GM23338 (cell line): ENCODE results near the gene DENND5B.

ENCODE experiments used
- CREB1 ChIP-seq: fragments of 250-450 bp; sonication (Bioruptor Pico); IDR thresholded peaks from 2 replicates; pipeline ENCODE4 v1.5.0; 2020; ENCODE audit warnings: low read depth, mild to moderate bottlenecking, moderate library complexity
- CTCF ChIP-seq, 2 experiments: fragments of 200-600 bp in 1 of 2; sonication (generic) in 1 of 2; conservative IDR thresholded peaks; 2 replicates each; pipeline versions ENCODE4 v1.5.1 to v1.6.1; 2016 to 2017; ENCODE audit warnings: antibody characterized with exemption in 2 of 2, low read depth in 2 of 2, mild to moderate bottlenecking in 2 of 2, moderate library complexity in 1 of 2
- ETS1 ChIP-seq: IDR thresholded peaks from 2 replicates; pipeline ENCODE4 v1.6.1; 2016; ENCODE audit warnings: antibody characterized with exemption
- EZH2 ChIP-seq: fragments of 200-600 bp; sonication (generic); IDR thresholded peaks from one replicate; pipeline ENCODE4 v1.8.0; 2017; ENCODE audit warnings: antibody characterized with exemption, mild to moderate bottlenecking, low read depth; ENCODE audit not compliant: unreplicated experiment
- EZH2phosphoT487 ChIP-seq: fragments of 200-600 bp; sonication (generic); IDR thresholded peaks from one replicate; pipeline ENCODE4 v1.8.1; 2018; ENCODE audit warnings: antibody characterized with exemption; ENCODE audit not compliant: unreplicated experiment
- JUNB ChIP-seq: IDR thresholded peaks from one replicate; pipeline ENCODE4 v1.6.1; 2016; ENCODE audit warnings: antibody characterized with exemption; ENCODE audit not compliant: unreplicated experiment
- NANOG ChIP-seq: IDR thresholded peaks from 2 replicates; pipeline ENCODE4 v1.6.1; 2016; ENCODE audit warnings: antibody characterized with exemption, borderline replicate concordance
- POLR2AphosphoS5 ChIP-seq: IDR thresholded peaks from 2 replicates; pipeline ENCODE4 v1.6.1; 2016; ENCODE audit warnings: antibody characterized with exemption, low read depth
- STAT1 ChIP-seq: IDR thresholded peaks from one replicate; pipeline ENCODE4 v1.6.1; 2016; ENCODE audit warnings: antibody characterized with exemption; ENCODE audit not compliant: unreplicated experiment
- ZNF114 ChIP-seq: fragments of 250-450 bp; sonication (Bioruptor Pico); IDR thresholded peaks from 2 replicates; pipeline ENCODE4 v1.5.0; 2020; ENCODE audit warnings: mild to moderate bottlenecking, moderate library complexity
- ZNF331 ChIP-seq: fragments of 250-450 bp; sonication (Bioruptor Pico); IDR thresholded peaks from 2 replicates; pipeline ENCODE4 v1.5.0; 2020; ENCODE audit warnings: low read depth, mild to moderate bottlenecking, moderate library complexity
- ZNF462 ChIP-seq: fragments of 250-450 bp; sonication (Bioruptor Pico); IDR thresholded peaks from 2 replicates; pipeline ENCODE4 v1.5.0; 2020; ENCODE audit warnings: mild to moderate bottlenecking, moderate library complexity
- TF ChIP-seq, protein P1 (sequence below): IDR thresholded peaks from one replicate; pipeline ENCODE4 v1.6.1; 2018; ENCODE audit warnings: antibody characterized with exemption; ENCODE audit not compliant: unreplicated experiment

DNA sequence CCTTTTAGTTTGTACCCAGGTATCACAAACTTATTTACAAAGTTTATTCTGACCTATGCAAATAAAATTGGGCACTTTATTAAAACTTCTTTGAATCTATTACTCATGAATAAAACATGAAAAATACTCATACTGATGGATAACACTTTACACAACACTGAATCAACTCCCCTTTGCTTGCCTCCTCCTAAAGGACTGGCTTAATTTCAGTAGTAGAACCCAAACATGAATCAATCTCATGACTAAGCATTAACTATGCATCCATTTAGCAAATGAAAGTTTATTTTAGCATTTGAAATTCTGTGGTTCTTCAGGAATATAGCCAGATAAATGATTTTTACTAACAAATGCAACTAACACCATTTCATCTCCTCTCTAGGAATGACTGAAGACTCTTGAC, 32.4 kb downstream of the DENND5B start:
- no peak for TF ChIP-seq POLR2AphosphoS5
- TF ChIP-seq CTCF (conservative IDR thresholded peaks at IDR 0.05; ENCODE audit: low read depth in 2 of 2): no peak
- no peak for TF ChIP-seq CREB1
- no peak for TF ChIP-seq JUNB
- TF ChIP-seq STAT1: no peak
- TF ChIP-seq, protein P1, sequence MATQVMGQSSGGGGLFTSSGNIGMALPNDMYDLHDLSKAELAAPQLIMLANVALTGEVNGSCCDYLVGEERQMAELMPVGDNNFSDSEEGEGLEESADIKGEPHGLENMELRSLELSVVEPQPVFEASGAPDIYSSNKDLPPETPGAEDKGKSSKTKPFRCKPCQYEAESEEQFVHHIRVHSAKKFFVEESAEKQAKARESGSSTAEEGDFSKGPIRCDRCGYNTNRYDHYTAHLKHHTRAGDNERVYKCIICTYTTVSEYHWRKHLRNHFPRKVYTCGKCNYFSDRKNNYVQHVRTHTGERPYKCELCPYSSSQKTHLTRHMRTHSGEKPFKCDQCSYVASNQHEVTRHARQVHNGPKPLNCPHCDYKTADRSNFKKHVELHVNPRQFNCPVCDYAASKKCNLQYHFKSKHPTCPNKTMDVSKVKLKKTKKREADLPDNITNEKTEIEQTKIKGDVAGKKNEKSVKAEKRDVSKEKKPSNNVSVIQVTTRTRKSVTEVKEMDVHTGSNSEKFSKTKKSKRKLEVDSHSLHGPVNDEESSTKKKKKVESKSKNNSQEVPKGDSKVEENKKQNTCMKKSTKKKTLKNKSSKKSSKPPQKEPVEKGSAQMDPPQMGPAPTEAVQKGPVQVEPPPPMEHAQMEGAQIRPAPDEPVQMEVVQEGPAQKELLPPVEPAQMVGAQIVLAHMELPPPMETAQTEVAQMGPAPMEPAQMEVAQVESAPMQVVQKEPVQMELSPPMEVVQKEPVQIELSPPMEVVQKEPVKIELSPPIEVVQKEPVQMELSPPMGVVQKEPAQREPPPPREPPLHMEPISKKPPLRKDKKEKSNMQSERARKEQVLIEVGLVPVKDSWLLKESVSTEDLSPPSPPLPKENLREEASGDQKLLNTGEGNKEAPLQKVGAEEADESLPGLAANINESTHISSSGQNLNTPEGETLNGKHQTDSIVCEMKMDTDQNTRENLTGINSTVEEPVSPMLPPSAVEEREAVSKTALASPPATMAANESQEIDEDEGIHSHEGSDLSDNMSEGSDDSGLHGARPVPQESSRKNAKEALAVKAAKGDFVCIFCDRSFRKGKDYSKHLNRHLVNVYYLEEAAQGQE: no peak
- no peak for TF ChIP-seq EZH2phosphoT487
- TF ChIP-seq ZNF331 (CRISPR knock-in tag): no peak
- no peak for TF ChIP-seq EZH2
- TF ChIP-seq NANOG: no peak
- TF ChIP-seq ETS1: no peak
- TF ChIP-seq ZNF114 (CRISPR knock-in tag): no peak
- TF ChIP-seq ZNF462: no peak
